ENCODE results near the gene CDX1.

- TF ChIP-seq EZH2 (IDR thresholded peaks at IDR 0.05; ENCODE audit: borderline replicate concordance, low read length): no peak
- no peak for TF ChIP-seq CTCF (IDR thresholded peaks at IDR 0.05; ENCODE audit: low read length)
Measured at GRCh38 chr5:150196514-150196913, 29.9 kb downstream of the CDX1 start.

All from OCI-LY1 (cell line).